Uterus (tissue), 4 donors: ENCODE measurements around the gene ZYX. TPM values are rescaled to one million over a fixed set of nuclear protein-coding genes. Genes with fewer than 3 reads are reported as not detected.
A peak's percentile ranks its signal among the peaks of the same experiment; 100 is the strongest.
"Not testable (repeated sequence)": the region's sequence is repeated elsewhere in the genome, so short reads cannot be mapped to it uniquely, and the experiment has no call there.

Source experiments
- DNase-seq, 2 donors: peaks; one replicate each; pipeline ENCODE4 v3.0.0-alpha.2; 2019 to 2020
- H3K27ac ChIP-seq, 2 donors: fragments of 200-600 bp; sonication (generic); 1 replicate in 1 of 2; 2 replicates in 1 of 2; pipeline ENCODE4 v1.5.1; 2016 to 2018
- H3K27me3 ChIP-seq, 2 donors: fragments of 200-600 bp; sonication (generic); one replicate each; pipeline ENCODE4 v1.5.1; 2018 to 2019; ENCODE audit warnings: control low read depth in 1 of 2
- H3K36me3 ChIP-seq, 2 donors: fragments of 200-600 bp; sonication (generic); one replicate each; pipeline ENCODE4 v1.5.1; 2019; ENCODE audit warnings: control low read depth in 1 of 2
- H3K4me1 ChIP-seq, 2 donors: fragments of 200-600 bp; sonication (generic); one replicate each; pipeline ENCODE4 v1.5.1; 2018 to 2019; ENCODE audit warnings: control low read depth in 1 of 2
- H3K4me3 ChIP-seq, 2 donors: fragments of 200-600 bp; sonication (generic); 1 replicate in 1 of 2; 2 replicates in 1 of 2; pipeline ENCODE4 v1.5.1; 2018 to 2019; ENCODE audit warnings: mild to moderate bottlenecking in 1 of 2
- H3K9me3 ChIP-seq, 2 donors: fragments of 200-600 bp; sonication (generic); one replicate each; pipeline ENCODE4 v1.5.1; 2019; ENCODE audit warnings: control low read depth in 1 of 2
- POLR2A ChIP-seq, 2 donors: fragments of 450-650 bp; IDR thresholded peaks; one replicate each; pipeline ENCODE4 v1.6.1; 2016; ENCODE audit warnings: antibody characterized with exemption in 2 of 2, mild to moderate bottlenecking in 1 of 2, moderate library complexity in 1 of 2
- intact Hi-C: fragments of 100-400 bp; cut with DNase I; formaldehyde crosslinking; loops from one replicate; pipeline ENCODE4 v1.15.1; 2023; ENCODE audit warnings: low total_unique reads
- total RNA-seq, 4 donors: library from RNA; depleted of rRNA in 3 of 4; stranded (reverse); fragments of >200 nt in 3 of 4; gene quantifications; one replicate each; pipeline versions ENCODE4 v1.1.0 to v1.2.4, GENCODE V29; 2014 to 2023
- TF ChIP-seq, protein P1 (sequence below), 4 experiments: fragments of 200-600 bp in 2 of 4; fragments of 450-650 bp in 2 of 4; sonication (generic) in 2 of 4; IDR thresholded peaks; one replicate each; pipeline ENCODE4 v1.5.1; 2016 to 2019; ENCODE audit warnings: antibody characterized with exemption in 4 of 4, mild to moderate bottlenecking in 2 of 4, moderate library complexity in 1 of 4
- donor health status: DM: yes; HTN: yes; CAD: no.

ZYX gene
- total RNA-seq, 4 donors from 2014 or later, result 46.0 to 494 (median 95.9) TPM

DNA sequence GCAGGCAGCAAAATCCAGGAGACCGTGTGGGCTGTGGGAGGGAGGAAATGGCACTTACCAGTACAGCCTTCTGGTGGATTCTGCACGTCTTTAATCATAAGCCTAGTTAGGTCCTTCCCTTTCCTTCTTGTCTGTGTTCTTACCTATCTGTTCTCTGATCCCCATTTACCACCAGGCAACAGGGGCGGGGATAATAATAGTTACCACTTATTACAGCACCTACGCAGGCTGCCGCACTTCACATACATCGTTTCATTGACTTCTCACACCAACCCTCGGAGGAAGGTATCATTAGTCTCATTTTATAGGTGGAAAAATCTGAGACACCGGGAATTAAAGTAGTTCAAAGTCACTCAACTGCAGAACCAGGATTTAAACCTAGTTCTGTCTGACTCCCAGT, 32.0 kb downstream of the ZYX start:
- Histone ChIP-seq H3K4me1 (peaks cover 4 to 23% of the 10 kb centered on the region in 2 donors), H3K36me3 (no peaks in the 10 kb centered on the region), H3K27me3 (no peaks in the 10 kb centered on the region), H3K4me3 (no peak overlapping the region), H3K27ac (peak overlapping the region in 1 of 2 donors; percentile 81), H3K9me3 (no peaks in the 10 kb centered on the region)
- no peak for TF ChIP-seq POLR2A (IDR thresholded peaks at IDR 0.05)
- TF ChIP-seq, protein P1, sequence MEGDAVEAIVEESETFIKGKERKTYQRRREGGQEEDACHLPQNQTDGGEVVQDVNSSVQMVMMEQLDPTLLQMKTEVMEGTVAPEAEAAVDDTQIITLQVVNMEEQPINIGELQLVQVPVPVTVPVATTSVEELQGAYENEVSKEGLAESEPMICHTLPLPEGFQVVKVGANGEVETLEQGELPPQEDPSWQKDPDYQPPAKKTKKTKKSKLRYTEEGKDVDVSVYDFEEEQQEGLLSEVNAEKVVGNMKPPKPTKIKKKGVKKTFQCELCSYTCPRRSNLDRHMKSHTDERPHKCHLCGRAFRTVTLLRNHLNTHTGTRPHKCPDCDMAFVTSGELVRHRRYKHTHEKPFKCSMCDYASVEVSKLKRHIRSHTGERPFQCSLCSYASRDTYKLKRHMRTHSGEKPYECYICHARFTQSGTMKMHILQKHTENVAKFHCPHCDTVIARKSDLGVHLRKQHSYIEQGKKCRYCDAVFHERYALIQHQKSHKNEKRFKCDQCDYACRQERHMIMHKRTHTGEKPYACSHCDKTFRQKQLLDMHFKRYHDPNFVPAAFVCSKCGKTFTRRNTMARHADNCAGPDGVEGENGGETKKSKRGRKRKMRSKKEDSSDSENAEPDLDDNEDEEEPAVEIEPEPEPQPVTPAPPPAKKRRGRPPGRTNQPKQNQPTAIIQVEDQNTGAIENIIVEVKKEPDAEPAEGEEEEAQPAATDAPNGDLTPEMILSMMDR (IDR thresholded peaks at IDR 0.05), result no peak
- no peak for DNase-seq
- intact Hi-C loops, result no loop called here

DNA sequence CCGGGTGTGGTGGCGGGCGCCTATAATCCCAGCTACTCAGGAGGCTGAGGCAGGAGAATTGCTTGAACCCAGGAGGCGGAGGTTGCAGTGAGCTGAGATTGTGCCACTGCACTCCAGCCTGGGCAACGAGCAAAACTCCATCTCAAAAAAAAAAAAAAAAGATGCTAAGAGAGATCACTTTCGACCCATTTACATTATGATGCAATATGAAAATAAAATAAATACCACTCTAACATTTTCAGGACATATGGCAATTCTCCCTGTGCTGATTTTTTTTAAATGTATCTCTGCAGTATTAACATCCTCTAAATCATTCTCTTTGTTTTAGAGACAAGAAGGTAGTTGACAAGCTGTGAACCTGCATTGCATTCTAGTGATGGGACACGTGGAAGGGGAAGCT, 34.1 kb downstream of the ZYX start:
- H3K4me1 ChIP-seq, H3K9me3 ChIP-seq, DNase-seq, H3K27me3 ChIP-seq, H3K4me3 ChIP-seq, H3K36me3 ChIP-seq: not testable (repeated sequence)
- intact Hi-C loops, result loop anchor here (5.0 kb wide), 1 partner anchor 178 kb away; no protein-coding TSS in a partner anchor
- H3K27ac ChIP-seq, result peak overlapping the region in 1 of 2 donors; percentile 40

DNA sequence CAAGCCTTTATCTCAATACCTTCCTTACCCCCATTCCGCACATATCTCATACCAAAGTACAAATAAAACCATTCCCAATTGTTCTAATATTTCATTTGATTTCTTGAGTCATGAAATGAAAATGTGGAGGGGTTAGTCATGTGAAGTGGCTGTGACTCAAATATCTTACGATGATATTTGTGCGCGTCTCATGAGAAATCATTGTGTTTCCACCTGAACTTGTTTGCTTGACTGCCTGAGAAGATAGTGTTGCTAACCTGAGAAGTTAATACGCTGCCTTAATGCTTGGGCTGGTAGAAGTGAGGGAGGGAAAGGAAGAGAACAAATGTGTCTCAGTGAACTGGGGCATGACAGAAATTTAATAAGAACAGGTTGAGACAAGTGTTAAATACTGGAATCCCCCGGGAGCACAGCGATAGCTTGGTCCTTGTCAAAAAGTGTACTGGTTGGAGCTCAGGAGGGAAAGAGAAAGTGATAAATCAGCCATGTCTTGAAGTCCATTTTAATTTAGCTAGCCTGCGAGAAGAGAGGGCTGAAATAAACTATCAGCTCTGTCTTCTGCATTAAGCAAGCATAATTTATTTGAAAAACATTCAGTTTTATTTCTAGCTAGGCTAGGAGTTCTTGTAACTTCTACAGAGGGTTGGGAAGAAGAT, 34.7 kb downstream of the ZYX start:
- Histone ChIP-seq H3K27me3 (no peaks in the 10 kb centered on the region), H3K4me1 (peaks cover 0 to 6% of the 10 kb centered on the region in 2 donors), H3K27ac (peak overlapping the region; percentile 40 to 44), H3K9me3 (no peaks in the 10 kb centered on the region), H3K4me3 (no peak overlapping the region), H3K36me3 (no peaks in the 10 kb centered on the region)
- TF ChIP-seq POLR2A (IDR thresholded peaks at IDR 0.05), result no peak
- TF ChIP-seq, protein P1 (IDR thresholded peaks at IDR 0.05), result no peak
- DNase-seq, result no peak
- intact Hi-C loops, result loop anchor here (5.0 kb wide), 1 partner anchor 179 kb away; no protein-coding TSS in a partner anchor

DNA sequence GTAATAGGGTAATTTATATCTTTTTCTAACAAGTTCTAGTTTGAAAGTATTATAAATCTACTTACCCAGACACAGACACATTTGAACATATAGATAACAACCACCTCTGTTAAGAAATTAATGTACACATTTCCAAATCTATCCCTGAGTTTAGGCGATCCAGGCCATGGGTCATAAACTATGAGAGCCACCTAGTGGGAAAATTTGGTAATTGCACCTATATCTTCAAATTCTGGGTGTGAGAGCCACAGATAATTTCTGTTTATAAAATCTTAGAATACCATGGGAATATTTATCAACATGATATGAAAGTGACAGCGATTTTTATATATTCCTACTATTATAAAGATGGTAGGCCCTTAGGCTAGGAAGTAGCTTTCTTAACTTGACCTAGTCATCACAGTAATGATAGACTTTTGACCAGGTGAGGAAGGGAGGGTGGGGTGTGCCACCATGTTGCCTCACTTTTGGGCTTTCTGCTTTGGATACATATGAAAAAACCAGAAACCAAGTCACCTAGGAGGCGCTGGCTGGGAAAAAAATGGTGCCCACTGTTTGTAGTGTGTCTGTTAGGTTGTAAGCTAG, 35.5 kb downstream of the ZYX start:
- TF ChIP-seq POLR2A (IDR thresholded peaks at IDR 0.05), result no peak
- TF ChIP-seq, protein P1 (IDR thresholded peaks at IDR 0.05), result peak; percentile 75 to 82 (median 79)
- Histone ChIP-seq H3K27ac (peak overlapping the region; percentile 40 to 44), H3K4me3 (no peak overlapping the region), H3K4me1 (no peaks in the 10 kb centered on the region), H3K36me3 (no peaks in the 10 kb centered on the region), H3K9me3 (no peaks in the 10 kb centered on the region), H3K27me3 (no peaks in the 10 kb centered on the region)
- intact Hi-C loops, result loop anchor here (5.0 kb wide), 1 partner anchor 179 kb away; no protein-coding TSS in a partner anchor
- DNase-seq, result no peak

DNA sequence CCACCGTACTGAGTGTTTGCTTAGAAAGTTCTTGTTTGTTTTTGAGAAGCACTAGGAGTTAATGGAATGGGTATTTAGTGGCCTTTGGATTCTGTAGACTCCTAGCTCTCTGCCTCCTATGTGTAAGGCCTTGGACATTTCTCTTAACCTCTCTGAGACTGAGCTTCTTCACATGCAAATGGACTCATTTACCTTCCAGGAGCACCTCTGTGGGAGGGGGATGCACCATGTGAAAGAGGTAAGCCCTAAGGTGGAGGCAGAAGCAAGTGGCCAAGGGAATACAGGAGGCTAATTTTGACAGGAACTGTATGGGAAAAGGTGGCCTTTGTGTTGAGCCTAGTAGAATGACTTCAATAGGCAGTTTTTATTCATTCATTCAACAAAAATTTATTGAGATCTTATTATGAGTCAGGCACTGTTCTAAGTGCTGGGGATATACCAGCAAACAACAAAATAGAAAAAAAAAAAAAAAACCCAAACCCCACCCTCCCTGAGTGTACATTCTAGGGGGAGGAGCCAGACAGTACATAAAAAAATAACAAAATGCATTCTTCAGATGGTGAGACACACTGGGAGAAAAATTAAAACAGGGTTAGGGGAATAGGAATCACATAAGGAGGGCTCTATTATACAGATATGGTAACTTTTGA, 36.7 kb downstream of the ZYX start:
- no peak for DNase-seq
- intact Hi-C loops, result loop anchor here (5.0 kb wide), 1 partner anchor 181 kb away; no protein-coding TSS in a partner anchor
- TF ChIP-seq, protein P1 (IDR thresholded peaks at IDR 0.05), result no peak
- no peak for TF ChIP-seq POLR2A (IDR thresholded peaks at IDR 0.05)

More for the DNA sequence above, 36.7 kb downstream of the ZYX start:
- no peaks in the 10 kb centered on the region for H3K9me3 ChIP-seq
- H3K4me3 ChIP-seq, result no peak overlapping the region
- H3K4me1 ChIP-seq, result no peaks in the 10 kb centered on the region
- H3K27me3 ChIP-seq, result no peaks in the 10 kb centered on the region
- no peaks in the 10 kb centered on the region for H3K36me3 ChIP-seq
- no peak overlapping the region for H3K27ac ChIP-seq
